HG03460 (cell line): Measurements from ENCODE around the gene PHF14.

Source experiments
- ATAC-seq: cut with Tn5 transposase; IDR thresholded peaks from one replicate; pipeline ENCODE4 v1.9.1; 2021; ENCODE audit not compliant: unreplicated experiment

The PHF14 gene

GRCh38 chr7:11171569-11172192, 198.0 kb downstream of the PHF14 start:
- ATAC-seq, result no peak

- no peak for ATAC-seq
Measured at GRCh38 chr7:11172835-11173234, 199.2 kb downstream of the PHF14 start.

GRCh38 chr7:11175371-11175770, 201.7 kb downstream of the PHF14 start:
- no peak for ATAC-seq

- ATAC-seq, result no peak
Measured at GRCh38 chr7:11175887-11176286, 202.2 kb downstream of the PHF14 start.

GRCh38 chr7:11176985-11177555, 203.4 kb downstream of the PHF14 start:
- ATAC-seq, result no peak

- ATAC-seq, result no peak
Measured at GRCh38 chr7:11177793-11178192, 204.1 kb downstream of the PHF14 start.

GRCh38 chr7:11181590-11181989, 207.9 kb downstream of the PHF14 start:
- no peak for ATAC-seq

GRCh38 chr7:11182736-11183135, 209.1 kb downstream of the PHF14 start:
- no peak for ATAC-seq

- no peak for ATAC-seq
Measured at GRCh38 chr7:11185179-11185815, 211.6 kb downstream of the PHF14 start.

GRCh38 chr7:11188529-11189310, 215.0 kb downstream of the PHF14 start:
- no peak for ATAC-seq

GRCh38 chr7:11191081-11191480, 217.4 kb downstream of the PHF14 start:
- no peak for ATAC-seq

GRCh38 chr7:11191574-11192220, 218.0 kb downstream of the PHF14 start:
- no peak for ATAC-seq

- ATAC-seq, result no peak
Measured at GRCh38 chr7:11192506-11192905, 218.8 kb downstream of the PHF14 start.

GRCh38 chr7:11193131-11193867, 219.6 kb downstream of the PHF14 start:
- ATAC-seq, result no peak

GRCh38 chr7:11193888-11194287, 220.2 kb downstream of the PHF14 start:
- ATAC-seq, result no peak

- ATAC-seq, result no peak
Measured at GRCh38 chr7:11194492-11194891, 220.8 kb downstream of the PHF14 start.

GRCh38 chr7:11195502-11195901, 221.8 kb downstream of the PHF14 start:
- no peak for ATAC-seq

- ATAC-seq, result no peak
Measured at GRCh38 chr7:11196143-11196542, 222.5 kb downstream of the PHF14 start.

- no peak for ATAC-seq
Measured at GRCh38 chr7:11203224-11203623, 229.6 kb downstream of the PHF14 start.

- no peak for ATAC-seq
Measured at GRCh38 chr7:11203683-11204082, 230.0 kb downstream of the PHF14 start.
